GM19397 (cell line): ENCODE results near the gene SLX4.
A peak's percentile ranks its signal among the peaks of the same experiment; 100 is the strongest.
"Not testable (repeated sequence)": the region's sequence is repeated elsewhere in the genome, so short reads cannot be mapped to it uniquely, and the experiment has no call there.

Experiments used
- ATAC-seq: cut with Tn5 transposase; IDR thresholded peaks from one replicate; pipeline ENCODE4 v1.9.1; 2021; ENCODE audit warnings: mild to moderate bottlenecking, moderate library complexity; ENCODE audit not compliant: unreplicated experiment

Gene SLX4, protein sequence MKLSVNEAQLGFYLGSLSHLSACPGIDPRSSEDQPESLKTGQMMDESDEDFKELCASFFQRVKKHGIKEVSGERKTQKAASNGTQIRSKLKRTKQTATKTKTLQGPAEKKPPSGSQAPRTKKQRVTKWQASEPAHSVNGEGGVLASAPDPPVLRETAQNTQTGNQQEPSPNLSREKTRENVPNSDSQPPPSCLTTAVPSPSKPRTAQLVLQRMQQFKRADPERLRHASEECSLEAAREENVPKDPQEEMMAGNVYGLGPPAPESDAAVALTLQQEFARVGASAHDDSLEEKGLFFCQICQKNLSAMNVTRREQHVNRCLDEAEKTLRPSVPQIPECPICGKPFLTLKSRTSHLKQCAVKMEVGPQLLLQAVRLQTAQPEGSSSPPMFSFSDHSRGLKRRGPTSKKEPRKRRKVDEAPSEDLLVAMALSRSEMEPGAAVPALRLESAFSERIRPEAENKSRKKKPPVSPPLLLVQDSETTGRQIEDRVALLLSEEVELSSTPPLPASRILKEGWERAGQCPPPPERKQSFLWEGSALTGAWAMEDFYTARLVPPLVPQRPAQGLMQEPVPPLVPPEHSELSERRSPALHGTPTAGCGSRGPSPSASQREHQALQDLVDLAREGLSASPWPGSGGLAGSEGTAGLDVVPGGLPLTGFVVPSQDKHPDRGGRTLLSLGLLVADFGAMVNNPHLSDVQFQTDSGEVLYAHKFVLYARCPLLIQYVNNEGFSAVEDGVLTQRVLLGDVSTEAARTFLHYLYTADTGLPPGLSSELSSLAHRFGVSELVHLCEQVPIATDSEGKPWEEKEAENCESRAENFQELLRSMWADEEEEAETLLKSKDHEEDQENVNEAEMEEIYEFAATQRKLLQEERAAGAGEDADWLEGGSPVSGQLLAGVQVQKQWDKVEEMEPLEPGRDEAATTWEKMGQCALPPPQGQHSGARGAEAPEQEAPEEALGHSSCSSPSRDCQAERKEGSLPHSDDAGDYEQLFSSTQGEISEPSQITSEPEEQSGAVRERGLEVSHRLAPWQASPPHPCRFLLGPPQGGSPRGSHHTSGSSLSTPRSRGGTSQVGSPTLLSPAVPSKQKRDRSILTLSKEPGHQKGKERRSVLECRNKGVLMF (N-terminal part only)

DNA sequence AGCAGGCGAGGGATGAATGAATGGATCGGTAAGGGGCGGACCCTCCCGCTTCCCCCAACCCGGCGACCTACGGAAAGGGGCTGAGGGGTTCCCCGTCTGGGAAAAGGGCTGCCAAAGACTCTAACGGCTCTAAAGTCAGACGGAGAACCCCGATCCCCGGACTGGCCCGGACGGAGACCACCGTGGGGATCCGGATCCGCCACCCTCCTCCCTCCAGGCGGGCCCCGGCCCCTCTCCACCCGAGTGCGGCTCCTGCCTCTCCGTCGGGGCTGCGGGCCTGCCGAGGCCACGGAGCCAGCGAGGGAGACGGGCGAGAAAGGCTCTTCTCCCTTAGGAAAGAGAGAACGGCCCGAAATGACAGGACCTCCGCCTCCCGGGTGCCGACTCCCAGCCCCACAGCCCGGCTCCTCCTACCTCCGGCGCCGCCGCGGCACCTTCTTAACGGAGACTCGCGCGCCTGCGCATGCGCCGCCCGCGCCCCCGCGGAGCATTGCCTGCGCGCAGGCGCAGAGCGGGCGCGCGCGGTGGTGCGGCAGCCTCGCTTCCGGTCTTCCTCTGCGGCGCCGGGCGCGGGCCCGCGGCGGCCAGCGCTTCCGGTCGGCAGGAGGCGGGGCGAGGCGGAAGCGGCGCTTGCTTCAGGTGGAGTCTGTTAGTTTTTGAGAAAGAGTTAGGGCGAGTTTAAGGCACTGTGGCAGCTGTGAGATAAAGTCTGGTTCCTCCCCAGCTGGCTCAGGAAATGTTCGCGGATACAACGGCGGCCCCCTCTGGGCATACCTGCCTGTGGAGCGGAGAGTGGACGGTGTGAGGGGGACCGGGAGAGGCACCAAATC, at the start of gene SLX4:
Gene SLX4 (minus strand): TSS at position 461 of the 830 bp plus-strand sequence. CDS start 2,642 bp downstream, outside the sequence.
- peak; percentile 87 for ATAC-seq

DNA sequence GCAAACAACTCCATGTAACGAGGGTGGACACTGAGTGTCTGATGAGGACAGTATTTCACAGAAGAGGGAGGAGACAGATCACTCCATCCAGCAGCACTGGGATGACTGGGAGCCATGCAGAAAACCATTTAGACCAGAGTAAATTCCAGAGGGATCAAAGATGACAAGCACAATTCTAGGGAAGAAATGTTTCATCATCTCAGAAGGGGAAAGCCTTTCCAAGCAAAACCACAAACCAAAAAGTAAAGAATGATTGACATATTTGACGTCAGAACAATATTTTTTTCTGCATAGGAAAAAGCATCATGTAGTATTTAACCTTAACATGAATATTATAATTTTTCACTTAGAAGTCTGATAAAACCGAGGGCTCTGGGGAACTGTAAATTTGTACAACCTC, 47.8 kb upstream of the SLX4 start:
- ATAC-seq, result no peak

DNA sequence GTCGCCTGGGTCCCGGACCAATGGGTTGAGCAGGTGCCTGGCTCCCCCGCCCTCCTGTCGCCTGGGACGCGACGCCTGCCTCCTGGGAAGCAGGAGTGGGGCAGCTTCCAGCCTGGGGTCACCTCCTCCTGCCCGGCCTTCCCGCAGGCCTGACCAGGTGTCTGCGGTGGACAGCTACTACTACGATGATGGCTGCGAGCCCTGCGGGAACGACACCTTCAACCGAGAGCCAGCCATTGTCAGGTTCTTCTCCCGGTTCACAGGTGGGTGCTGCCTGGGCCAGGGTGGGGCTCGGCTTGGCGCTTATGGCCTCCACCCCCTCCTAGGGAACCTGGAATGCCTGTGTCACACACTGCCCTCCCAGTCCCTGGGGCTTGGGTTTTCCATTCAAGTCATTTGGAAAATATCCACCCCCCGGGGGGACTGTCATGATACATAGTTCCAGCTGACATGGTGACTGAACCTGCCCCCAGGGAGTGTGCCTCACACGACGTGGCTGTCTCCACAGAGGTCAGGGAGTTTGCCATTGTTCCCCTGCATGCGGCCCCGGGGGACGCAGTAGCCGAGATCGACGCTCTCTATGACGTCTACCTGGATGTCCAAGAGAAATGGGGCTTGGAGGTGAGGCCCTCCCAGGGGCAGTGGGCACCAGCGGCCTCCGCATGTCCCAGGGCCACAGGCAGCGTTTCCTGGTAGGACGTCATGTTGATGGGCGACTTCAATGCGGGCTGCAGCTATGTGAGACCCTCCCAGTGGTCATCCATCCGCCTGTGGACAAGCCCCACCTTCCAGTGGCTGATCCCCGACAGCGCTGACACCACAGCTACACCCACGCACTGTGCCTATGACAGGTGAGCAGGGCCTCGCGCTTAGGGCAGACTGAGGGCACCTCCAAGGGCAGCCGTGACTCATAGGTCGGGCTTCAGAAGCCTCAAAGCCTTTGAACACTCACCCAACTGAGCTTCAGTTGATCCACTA, 45.4 kb upstream of the SLX4 start:
- no peak for ATAC-seq

DNA sequence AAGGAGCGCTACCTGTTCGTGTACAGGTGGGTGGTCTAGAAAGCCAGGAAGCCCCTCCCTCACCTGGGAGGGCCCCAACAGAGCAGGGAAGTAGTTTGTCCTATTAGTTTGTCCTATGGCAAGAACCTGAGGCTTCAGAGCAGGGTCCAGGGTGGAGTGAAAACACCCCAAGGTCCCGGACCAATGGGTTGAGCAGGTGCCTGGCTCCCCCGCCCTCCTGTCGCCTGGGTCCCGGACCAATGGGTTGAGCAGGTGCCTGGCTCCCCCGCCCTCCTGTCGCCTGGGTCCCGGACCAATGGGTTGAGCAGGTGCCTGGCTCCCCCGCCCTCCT, 44.7 kb upstream of the SLX4 start:
- not testable (repeated sequence) for ATAC-seq

DNA sequence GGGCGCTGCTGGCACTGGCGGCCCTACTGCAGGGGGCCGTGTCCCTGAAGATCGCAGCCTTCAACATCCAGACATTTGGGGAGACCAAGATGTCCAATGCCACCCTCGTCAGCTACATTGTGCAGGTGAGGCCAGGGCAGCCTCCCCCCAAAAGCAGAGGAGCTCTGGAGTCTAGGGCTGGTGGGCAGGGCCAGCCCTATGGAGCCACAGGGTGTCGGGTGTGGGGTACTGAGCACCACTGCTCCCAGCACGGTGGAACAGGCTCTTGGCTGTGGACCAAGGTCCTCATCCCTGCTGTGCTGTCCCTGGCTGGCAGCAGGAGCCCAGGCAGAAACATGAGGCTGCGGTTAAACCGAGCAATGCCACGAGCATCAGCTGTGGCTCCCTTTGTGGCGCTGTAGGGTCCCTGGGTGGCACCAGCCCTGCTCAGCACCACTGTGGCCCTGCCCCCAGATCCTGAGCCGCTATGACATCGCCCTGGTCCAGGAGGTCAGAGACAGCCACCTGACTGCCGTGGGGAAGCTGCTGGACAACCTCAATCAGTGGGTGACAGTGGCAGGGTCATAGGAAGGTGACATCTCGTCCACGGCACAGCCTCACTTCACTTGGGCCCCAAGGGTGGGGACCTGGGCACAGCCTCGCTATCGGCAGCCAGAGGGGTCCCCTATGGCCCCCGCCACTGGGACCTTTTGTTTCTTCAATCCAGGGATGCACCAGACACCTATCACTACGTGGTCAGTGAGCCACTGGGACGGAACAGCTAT, 44.2 kb upstream of the SLX4 start:
- ATAC-seq, result no peak

DNA sequence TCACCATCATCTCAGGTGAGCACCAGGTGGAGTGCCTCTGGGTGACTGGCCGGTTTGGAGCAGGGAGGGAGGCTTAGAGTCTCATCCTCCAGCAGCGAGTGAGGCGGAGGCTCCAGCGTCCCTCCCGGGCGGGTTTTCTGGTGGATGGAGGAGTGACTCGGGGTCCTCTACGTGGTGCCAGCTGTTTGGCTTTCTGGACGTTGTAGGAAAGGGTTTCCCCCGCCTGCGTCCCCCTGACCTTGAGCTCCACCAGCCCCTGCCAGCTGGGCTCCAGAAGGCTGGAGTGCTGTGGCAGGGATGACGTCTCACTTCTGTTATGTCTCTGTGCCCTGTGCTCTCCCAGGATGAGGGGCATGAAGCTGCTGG, 43.6 kb upstream of the SLX4 start:
- no peak for ATAC-seq

DNA sequence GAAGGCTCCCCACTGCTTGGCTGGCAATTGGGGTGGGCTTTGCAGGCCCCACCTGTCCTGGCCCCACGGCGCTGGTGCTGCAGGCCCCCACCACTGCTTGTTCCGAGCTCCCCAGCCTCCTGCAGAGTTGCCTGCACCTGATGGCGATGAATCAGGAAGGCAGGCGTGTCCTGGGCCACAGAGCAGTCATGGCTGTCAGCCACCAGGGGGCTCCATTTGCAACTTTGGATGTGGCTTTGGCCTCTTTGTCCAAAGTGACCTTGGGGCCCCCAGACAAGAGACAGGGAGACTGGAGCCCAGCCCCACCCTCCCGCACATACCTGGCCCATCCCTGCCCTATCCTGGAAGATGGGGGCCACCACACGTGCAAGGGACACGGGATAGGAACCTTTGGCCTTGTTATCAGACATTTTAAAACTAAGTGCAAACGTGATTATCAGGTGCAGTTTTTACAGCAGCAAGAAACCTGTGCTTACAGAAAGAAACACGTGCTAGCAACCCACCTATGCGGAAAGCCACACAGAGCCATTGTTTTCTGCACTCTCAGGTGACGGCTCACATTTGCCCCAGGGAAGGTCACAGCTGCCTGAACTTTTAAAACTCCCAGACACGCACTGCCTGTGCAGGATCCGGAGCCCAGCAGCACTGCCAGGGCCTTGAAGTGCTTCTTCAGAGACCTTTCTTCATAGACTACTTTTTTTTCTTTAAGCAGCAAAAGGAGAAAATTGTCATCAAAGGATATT, 43.0 kb upstream of the SLX4 start, which contains the start of gene DNASE1:
Gene DNASE1 (plus strand): TSS at position 443 of the 743 bp plus-strand sequence. CDS start 683 bp downstream, outside the sequence.
- ATAC-seq, result no peak

DNA sequence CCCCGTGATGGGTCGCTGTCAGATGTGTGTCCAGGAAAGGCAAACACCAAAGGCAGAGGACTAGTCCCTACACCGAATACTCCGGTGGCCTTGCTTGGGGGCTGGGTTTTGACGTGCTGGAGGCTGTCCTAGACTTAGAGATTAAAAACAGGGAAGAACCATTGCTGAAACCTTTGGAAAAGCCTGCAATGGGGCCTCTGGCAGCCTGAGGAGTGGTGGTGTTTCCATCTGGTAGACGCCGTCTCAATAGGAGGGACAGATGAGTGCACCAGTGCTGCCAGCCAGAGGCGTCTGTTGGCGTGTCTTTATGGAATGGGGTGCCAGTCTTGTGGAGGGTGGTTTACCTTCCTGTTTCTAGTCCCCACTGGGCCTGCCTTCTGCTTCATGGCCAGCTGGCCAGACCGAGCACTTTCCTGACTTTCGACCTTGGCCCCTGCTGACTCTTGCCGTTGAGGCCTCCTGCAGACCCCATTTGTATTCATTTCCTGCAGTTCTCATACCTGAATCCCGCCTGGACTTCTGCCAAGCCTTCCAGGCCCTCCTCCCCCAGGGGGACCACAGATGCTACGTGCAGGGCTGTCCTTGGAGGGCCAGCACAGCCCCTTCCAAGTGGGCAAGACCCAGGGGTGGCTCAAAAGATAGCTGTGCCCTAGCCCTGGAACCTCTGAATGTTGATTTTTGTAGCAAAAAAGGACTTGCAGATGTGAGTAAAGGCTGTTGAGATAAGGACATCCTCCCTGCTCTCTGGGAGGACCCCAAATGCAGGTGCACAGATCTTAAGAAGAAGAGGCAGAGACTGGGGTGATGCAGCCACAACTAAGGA, 41.2 kb upstream of the SLX4 start:
- ATAC-seq, result no peak

DNA sequence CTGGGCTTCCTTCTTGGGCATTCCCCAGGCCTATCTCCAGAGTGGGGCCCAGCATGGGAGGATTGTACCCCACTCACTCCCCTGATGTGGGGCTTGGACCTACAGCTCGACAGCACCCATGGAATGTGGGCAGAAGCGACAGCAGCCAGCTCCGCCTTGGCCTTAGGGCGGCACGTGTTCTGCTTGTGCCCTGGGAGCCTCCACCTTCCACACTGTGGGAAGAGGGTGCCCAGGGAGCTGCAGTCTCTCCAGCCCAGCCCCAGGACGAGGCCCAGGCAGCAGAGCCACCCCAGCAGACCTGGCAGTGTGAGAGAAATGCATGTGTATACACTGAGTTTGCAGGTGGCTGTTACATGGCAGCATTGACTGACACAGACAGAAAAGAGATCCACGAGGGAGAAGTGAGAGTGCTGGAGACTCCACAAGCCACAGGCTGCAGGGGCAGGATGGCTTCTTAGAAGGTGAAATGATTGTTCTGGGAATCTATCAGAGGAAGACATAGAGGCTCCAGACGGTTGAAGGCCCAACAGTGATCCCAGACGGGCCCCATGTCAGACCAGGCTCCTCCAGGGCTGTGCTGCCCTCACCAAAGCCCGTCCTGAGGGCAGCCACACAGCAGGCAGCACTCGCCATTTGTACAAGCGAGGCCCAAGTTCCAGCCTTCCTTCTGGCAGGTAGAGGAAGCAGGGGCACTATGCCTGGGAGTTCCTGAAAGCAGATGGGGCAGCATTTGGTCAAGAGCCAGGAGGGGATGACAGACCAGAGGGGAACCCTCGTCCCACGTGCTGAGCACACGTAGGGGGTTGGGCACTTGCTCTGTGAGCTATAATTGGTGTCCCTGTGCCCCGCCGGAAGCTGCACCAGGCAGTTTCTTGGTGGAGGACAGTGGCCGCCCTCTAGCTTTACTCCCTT, 40.3 kb upstream of the SLX4 start:
- ATAC-seq, result no peak

DNA sequence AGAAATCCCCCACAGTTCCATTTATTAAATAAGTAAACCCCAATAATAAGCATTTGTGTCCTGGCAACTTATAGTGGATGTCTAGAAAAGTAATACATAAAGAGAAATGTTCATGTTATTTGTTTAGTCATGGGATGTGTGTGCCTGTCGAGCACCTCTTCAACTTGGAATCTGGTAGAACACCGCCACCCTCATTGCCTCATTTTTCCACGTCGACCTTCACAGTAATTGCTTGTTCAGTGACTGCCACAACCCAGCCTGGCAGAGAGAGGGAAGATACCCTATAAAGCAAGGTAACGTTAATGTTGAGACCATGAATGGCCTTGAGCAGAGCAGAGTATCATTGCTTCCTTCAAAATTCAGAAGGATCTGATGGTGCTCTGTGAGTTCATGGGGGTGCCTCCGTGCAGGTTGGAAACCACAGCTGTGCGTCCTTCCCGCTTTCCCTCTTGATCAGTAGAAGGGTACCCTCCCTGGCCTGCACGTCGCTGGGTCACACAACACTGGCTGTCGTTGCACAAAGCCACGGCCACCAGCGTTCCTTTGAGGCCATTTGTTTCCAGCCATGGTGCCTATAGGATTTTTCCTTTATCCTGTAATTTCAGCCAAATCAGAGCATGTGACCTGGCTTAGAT, 39.3 kb upstream of the SLX4 start:
- ATAC-seq, result no peak

DNA sequence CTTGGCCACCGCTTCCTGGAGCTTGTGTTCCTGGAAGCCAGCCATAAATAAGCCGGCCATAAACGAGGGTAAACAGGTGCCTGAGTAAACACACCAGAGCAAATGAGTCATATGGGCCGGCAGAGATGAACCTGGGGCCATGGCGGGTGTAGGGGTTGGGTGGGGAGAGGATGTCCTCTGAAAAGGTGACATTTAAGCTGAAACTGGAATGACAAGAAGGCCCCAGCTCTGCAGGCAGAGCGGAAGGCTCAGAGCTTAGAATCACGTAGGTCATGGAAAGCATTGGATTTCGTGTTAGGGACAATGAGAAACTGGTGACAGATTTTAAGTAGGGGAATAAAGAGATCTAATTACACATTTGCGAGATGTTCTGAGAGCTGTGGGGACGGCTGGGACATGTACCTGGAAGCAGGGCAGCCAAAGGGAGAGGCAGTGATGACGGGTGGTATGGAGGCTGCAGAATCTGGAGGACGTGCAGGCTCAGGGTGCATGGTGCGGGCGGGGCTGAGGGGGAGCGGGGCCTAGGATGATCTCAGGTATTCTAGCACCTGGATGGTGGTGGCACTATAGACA, 35.0 kb upstream of the SLX4 start:
- ATAC-seq, result no peak

DNA sequence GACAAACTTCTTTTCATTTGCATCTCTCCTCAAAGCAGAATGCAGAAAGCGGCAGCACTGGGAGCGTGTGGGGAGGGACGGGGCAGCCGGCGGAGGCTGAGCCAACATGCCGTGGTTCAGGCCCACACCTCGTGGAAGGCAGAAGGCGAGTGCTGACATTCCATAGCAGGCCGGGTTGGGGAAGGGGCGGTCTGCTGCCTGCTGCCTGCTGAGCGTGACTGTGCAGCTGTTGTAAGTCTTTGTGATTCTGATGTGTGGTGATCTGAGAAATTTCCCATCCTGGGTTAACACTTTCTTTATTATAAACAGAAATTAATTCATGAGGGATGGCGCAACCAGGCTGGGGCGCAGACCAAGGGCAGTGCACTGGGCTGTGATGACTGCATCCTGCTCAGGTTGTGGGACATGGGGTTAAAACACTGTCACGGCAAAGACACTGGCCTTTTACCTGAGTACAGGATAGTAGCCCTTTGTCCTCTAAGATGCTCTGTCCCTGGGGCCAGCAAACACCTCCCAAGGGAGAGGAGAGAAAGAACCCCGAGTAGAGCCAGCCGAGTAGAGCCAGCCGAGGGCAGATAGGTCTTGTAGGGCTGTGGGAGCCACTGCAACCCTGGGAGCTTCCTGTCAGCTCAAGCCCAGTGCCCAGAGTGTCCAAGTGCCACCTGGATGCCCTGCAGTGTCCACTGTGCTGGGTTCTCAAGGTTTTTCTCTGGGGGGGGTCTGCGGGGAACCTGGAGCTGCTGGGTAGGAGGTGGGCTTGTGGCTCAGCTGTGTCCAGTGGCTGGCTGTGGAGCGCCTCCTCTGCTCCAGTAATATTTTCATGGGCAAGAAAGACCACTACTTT, 34.3 kb upstream of the SLX4 start:
- no peak for ATAC-seq

DNA sequence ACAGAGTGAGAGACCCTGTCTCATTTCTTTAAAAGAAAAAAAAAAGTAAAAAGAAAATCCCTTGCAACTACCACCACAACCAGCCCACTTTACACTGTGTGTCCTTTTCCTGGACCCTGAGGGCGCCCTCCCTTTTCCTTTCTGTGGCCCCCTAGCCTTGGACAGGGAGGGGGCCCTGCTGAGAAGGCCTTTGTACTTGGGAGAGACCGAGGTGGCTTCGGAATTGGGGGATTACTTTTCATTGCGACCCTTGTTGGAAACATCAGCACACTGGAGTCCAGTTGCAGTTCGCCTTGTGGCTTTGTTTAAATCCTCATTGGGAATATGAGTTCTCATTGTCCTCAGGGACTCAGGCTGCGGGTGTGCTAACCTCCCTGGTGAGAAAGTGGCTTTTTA, 33.7 kb upstream of the SLX4 start:
- ATAC-seq, result no peak

DNA sequence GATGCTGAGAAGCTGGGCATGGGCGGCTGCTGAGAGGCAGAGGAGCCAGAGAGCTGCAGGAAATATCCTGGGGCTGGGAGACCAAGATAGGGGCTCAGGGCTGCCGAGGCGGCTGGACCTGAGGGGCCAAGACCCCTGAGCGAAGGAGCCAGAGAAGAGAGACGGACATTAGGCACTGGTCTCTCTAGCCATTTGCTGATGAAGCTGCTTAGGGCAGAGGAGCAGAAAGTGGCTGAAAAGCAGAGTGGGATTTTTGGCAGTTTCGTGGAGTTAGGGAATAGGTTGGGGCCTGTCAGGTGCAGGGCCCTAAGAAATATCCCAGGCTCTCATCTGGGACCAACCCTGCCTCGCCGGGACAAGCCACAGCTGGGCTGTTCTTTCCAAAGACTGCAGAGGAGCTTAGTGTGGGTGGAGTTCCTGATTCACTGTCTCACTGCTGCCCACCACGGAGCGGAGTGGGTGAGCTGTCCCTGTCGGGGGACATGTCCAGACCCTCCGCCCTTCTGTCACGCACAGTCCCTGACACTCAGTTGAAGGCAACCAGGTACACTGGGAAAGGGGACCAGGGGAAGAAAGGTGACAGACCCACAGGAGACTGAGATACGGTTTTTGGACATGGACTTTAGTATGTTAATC, 31.8 kb upstream of the SLX4 start:
- ATAC-seq, result no peak
